Prostate gland (tissue), 2 donors: ENCODE results near the gene SLC27A6.

ENCODE experiments used
- CTCF ChIP-seq, 4 experiments: fragments of 200-600 bp in 2 of 4; fragments of 450-650 bp in 2 of 4; sonication (generic) in 2 of 4; IDR thresholded peaks; 1 replicate in 3 of 4; 2 replicates in 1 of 4; pipeline ENCODE4 v1.5.1; 2016 to 2019; ENCODE audit warnings: antibody characterized with exemption in 4 of 4, mild to moderate bottlenecking in 2 of 4, moderate library complexity in 2 of 4
- POLR2A ChIP-seq: fragments of 450-650 bp; IDR thresholded peaks from one replicate; pipeline ENCODE4 v1.6.1; 2016; ENCODE audit warnings: antibody characterized with exemption, mild to moderate bottlenecking
- POLR2AphosphoS5 ChIP-seq: sonication (generic); formaldehyde crosslinking; IDR thresholded peaks from one replicate; pipeline ENCODE4 v1.6.1; 2017; ENCODE audit warnings: antibody characterized with exemption

- TF ChIP-seq POLR2A (no peak), CTCF (IDR thresholded peaks at IDR 0.05) (no peak), POLR2AphosphoS5 (no peak)
These were observed 66.8 kb downstream of the SLC27A6 start for GRCh38 chr5:129031886-129032683.
